Mammary epithelial cell (primary cell): ENCODE data around the gene CHRM5.

Experiments used
- EZH2 ChIP-seq: IDR thresholded peaks from 2 replicates; pipeline ENCODE4 v1.6.1; 2012; ENCODE audit warnings: low read length, inconsistent platforms, borderline replicate concordance
- TF ChIP-seq, protein P1 (sequence below), 2 donors: IDR thresholded peaks in 1 of 2; conservative IDR thresholded peaks in 1 of 2; 2 replicates each; pipeline ENCODE4 v1.5.1; 2011 to 2012; ENCODE audit warnings: inconsistent platforms in 2 of 2, low read length in 2 of 2, mild to moderate bottlenecking in 2 of 2, control low read depth in 1 of 2, low read depth in 1 of 2; ENCODE audit not compliant: insufficient read depth in 1 of 2; ENCODE audit errors: extremely low read depth in 1 of 2

DNA sequence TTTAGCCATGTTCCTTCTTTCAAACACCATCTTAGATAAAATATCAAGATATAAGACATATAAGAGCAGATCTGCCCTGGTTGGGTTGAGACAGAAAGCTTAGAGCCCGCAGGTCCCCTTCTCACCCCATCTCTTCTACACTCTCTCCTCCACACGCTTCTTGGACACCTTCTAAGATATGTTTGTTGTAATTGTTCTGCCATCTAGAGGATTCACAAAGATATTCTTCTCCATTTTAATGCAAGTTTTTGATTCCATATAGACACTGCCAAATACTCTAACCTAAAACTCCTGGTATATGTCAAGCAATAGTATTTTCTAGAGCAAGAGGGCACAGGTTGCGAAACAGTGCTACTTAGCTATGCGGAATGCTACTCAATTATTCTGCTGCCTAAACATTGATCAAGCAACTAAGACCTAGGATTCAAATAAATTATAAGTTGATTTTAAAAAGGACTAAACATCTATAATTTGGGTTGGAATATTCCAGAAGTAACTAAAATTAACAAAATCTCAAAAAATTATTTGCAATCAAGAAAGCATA is 6.8 kb downstream of the CHRM5 start:
- TF ChIP-seq, protein P1, sequence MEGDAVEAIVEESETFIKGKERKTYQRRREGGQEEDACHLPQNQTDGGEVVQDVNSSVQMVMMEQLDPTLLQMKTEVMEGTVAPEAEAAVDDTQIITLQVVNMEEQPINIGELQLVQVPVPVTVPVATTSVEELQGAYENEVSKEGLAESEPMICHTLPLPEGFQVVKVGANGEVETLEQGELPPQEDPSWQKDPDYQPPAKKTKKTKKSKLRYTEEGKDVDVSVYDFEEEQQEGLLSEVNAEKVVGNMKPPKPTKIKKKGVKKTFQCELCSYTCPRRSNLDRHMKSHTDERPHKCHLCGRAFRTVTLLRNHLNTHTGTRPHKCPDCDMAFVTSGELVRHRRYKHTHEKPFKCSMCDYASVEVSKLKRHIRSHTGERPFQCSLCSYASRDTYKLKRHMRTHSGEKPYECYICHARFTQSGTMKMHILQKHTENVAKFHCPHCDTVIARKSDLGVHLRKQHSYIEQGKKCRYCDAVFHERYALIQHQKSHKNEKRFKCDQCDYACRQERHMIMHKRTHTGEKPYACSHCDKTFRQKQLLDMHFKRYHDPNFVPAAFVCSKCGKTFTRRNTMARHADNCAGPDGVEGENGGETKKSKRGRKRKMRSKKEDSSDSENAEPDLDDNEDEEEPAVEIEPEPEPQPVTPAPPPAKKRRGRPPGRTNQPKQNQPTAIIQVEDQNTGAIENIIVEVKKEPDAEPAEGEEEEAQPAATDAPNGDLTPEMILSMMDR (conservative IDR thresholded peaks at IDR 0.05 in 1 of 2, IDR thresholded peaks at IDR 0.05 in 1 of 2; ENCODE audit: extremely low read depth in 1 of 2, insufficient read depth in 1 of 2, low read depth in 1 of 2, low read length in 2 of 2) = peak in 1 of 2 donors; percentile 7
- no peak for TF ChIP-seq EZH2
